Right atrium auricular region (tissue), 2 donors: Measurements from ENCODE around the gene MLLT3. TPM values are rescaled to one million over a fixed set of nuclear protein-coding genes. Genes with fewer than 3 reads are reported as not detected.

Source experiments
- DNase-seq: peaks from one replicate; pipeline ENCODE4 v3.0.0-alpha.2; 2019; ENCODE audit warnings: low spot score
- H3K27ac ChIP-seq, 2 donors: fragments of 200-600 bp; sonication (generic); 1 replicate in 1 of 2; 2 replicates in 1 of 2; pipeline ENCODE4 v1.5.1; 2016 to 2019
- H3K27me3 ChIP-seq, 2 donors: fragments of 200-600 bp; sonication (generic); one replicate each; pipeline versions ENCODE4 v1.5.1 to v1.6.0; 2017 to 2019
- H3K36me3 ChIP-seq: fragments of 200-600 bp; sonication (generic); one replicate; pipeline ENCODE4 v1.5.1; 2016
- H3K4me1 ChIP-seq, 2 donors: fragments of 200-600 bp; sonication (generic); one replicate each; pipeline versions ENCODE4 v1.5.1 to v1.6.0; 2017 to 2019
- H3K4me3 ChIP-seq, 2 donors: fragments of 200-600 bp; sonication (generic); 1 replicate in 1 of 2; 2 replicates in 1 of 2; pipeline ENCODE4 v1.5.1; 2017 to 2019; ENCODE audit warnings: mild to moderate bottlenecking in 1 of 2, moderate library complexity in 1 of 2
- H3K9me3 ChIP-seq, 2 donors: fragments of 200-600 bp; sonication (generic); one replicate each; pipeline ENCODE4 v1.5.1; 2019
- CTCF ChIP-seq, 2 donors: fragments of 200-600 bp; sonication (generic); IDR thresholded peaks; one replicate each; pipeline ENCODE4 v1.5.1; 2019; ENCODE audit warnings: antibody characterized with exemption in 2 of 2
- total RNA-seq, 2 donors: library from RNA; depleted of rRNA; stranded (reverse); fragments of >200 nt; gene quantifications; one replicate each; pipeline ENCODE4 v1.1.0, GENCODE V29; 2016

Gene MLLT3
- total RNA-seq, 2 donors from 2014 or later: 5.3 to 7.6 TPM

- Histone ChIP-seq H3K4me1 (no peaks in the 10 kb centered on the region), H3K27ac (no peak overlapping the region), H3K9me3 (no peaks in the 10 kb centered on the region), H3K36me3 (no peaks in the 10 kb centered on the region), H3K4me3 (no peak overlapping the region), H3K27me3 (no peaks in the 10 kb centered on the region)
- DNase-seq: no peak
- TF ChIP-seq CTCF (IDR thresholded peaks at IDR 0.05): no peak
These were observed 288.3 kb downstream of the MLLT3 start for GRCh38 chr9:20333991-20334390.

GRCh38 chr9:20331095-20331685, 291.1 kb downstream of the MLLT3 start:
- Histone ChIP-seq H3K4me3 (no peak overlapping the region), H3K27ac (no peak overlapping the region), H3K27me3 (no peaks in the 10 kb centered on the region), H3K4me1 (no peaks in the 10 kb centered on the region), H3K9me3 (no peaks in the 10 kb centered on the region), H3K36me3 (no peaks in the 10 kb centered on the region)
- no peak for DNase-seq
- no peak for TF ChIP-seq CTCF (IDR thresholded peaks at IDR 0.05)

DNA sequence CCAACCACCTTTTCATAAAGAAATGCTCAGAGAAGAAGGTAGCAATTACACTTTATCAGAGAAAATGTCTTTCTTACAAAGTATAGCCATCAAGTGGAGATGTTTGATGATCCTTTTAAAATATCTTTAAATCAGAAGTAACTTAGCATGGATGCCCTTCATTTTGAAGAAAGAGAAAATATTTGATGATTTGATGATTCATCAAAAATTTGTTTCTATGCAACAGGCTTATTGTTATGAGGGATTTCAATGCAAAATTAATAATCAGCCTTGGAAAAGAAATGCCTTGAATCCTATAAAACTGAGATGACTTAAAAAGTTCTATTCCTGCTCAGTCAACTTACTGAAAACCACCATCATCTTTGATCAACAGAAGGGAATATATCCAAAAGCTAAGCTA, 291.6 kb downstream of the MLLT3 start:
- H3K9me3 ChIP-seq: no peaks in the 10 kb centered on the region
- H3K27me3 ChIP-seq: no peaks in the 10 kb centered on the region
- no peak overlapping the region for H3K4me3 ChIP-seq
- H3K4me1 ChIP-seq: no peaks in the 10 kb centered on the region
- no peak for TF ChIP-seq CTCF (IDR thresholded peaks at IDR 0.05)
- H3K27ac ChIP-seq: no peak overlapping the region
- no peaks in the 10 kb centered on the region for H3K36me3 ChIP-seq
- no peak for DNase-seq

DNA sequence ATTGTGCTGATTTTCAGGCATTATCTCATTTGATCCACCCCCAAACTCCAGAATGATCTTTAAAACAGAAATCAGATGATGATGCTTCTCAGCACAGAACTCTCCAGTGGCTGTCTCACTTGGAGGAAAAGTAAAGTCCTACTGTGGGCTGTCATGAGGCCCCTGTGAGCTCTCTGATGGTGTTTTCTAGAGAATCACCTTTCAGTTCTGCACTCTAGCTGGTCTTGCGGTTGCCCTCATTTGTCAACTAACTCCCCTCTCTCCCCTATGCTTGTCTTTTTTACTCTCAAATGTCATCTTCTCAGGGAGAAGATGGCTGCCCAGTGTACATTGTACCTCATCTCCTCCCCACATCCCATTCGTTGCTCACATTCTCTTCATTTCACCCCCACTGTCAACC, 295.8 kb downstream of the MLLT3 start:
- Histone ChIP-seq H3K9me3 (no peaks in the 10 kb centered on the region), H3K4me1 (no peaks in the 10 kb centered on the region), H3K4me3 (no peak overlapping the region), H3K27ac (no peak overlapping the region), H3K36me3 (no peaks in the 10 kb centered on the region), H3K27me3 (no peaks in the 10 kb centered on the region)
- TF ChIP-seq CTCF (IDR thresholded peaks at IDR 0.05): no peak
- no peak for DNase-seq

DNA sequence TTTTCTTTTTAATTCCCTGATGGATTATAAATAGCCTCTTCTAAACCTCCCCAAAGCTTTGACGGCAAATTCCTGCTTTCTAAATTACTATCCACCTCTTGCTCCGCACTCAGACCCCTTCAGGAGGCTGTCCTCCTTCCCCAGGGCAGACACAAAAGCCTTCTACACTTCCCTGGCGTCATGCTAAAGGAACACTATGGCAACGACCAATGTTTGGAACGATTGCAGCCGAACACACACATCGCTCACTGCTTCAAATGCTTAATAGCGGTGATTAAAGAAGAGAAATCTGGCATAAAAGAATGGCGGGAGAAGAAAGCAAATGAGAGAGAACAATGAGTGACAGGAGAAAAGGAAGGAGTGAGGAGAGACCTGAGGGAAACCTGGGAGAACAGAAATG, 297.3 kb downstream of the MLLT3 start:
- no peak for TF ChIP-seq CTCF (IDR thresholded peaks at IDR 0.05)
- no peaks in the 10 kb centered on the region for H3K27me3 ChIP-seq
- H3K4me3 ChIP-seq: no peak overlapping the region
- H3K27ac ChIP-seq: no peak overlapping the region
- H3K9me3 ChIP-seq: no peaks in the 10 kb centered on the region
- peaks cover 0 to 4% of the 10 kb centered on the region in 2 donors for H3K4me1 ChIP-seq
- no peak for DNase-seq
- H3K36me3 ChIP-seq: no peaks in the 10 kb centered on the region

DNA sequence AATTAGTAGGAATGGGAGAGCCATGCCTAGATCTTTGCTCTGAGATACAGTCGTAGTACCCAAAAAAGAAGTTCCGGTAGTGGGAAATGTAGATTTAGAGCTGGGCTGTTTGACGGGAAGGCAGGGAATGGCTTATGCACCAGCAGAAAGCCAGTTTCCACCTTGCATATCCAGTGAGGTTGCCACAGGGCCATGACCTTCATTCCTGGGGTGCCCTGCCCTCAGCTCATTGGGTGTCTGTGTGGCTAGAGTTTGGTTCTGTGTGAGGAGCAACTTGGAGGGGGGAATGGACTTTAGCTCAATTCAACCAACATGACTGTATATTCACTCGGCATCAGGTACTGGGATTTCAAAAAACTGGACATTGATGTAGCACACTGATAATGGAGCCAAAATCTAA, 300.1 kb downstream of the MLLT3 start:
- no peak for TF ChIP-seq CTCF (IDR thresholded peaks at IDR 0.05)
- Histone ChIP-seq H3K4me1 (peaks cover 0 to 4% of the 10 kb centered on the region in 2 donors), H3K36me3 (no peaks in the 10 kb centered on the region), H3K9me3 (no peaks in the 10 kb centered on the region), H3K27ac (no peak overlapping the region), H3K27me3 (no peaks in the 10 kb centered on the region), H3K4me3 (no peak overlapping the region)
- no peak for DNase-seq
